HS-5 (cell line): ENCODE results near the gene MCTP1.
A peak's percentile ranks its signal among the peaks of the same experiment; 100 is the strongest.

ENCODE experiments used
- DNase-seq: peaks from one replicate; pipeline ENCODE4 v3.0.0-alpha.2; 2012; ENCODE audit warnings: low read depth

The MCTP1 gene

DNA sequence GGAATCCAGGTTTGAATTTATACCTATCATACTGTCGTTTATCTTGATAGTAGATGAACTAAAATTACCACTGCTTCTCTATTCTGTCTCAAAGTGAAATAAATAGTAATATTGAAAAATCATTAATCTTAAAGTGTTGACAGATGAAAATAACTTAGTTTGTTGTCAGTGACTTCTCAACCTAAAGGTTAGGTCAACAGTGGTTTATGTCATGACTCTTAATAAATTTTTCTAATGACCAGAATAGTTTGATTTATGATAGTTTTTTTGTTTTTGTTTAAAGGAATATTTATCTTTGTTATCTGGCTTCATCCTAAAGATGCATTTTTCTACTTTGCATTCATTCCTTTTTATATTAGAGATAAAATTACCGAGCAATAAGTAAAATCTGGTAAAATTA, 585.3 kb downstream of the MCTP1 start:
- no peak for DNase-seq

DNA sequence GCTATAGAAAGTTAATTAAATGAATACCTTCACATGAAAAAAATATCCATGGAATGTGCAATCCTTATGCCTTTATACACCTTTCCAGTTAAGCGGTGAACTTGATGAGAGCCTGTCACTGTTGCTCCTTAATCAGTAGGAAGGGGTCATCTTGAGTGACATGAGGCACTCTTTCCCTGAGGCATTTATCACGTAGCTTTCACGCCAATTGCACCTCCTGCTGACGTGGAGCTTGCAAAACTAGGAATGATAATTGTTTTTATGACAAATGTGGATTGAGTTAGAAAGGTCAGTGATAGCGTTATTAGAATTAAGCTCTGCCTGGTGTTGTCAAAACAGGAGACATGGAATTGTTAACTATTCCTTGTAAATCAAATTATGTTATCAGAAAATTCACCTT, 586.7 kb downstream of the MCTP1 start:
- DNase-seq, result no peak

DNA sequence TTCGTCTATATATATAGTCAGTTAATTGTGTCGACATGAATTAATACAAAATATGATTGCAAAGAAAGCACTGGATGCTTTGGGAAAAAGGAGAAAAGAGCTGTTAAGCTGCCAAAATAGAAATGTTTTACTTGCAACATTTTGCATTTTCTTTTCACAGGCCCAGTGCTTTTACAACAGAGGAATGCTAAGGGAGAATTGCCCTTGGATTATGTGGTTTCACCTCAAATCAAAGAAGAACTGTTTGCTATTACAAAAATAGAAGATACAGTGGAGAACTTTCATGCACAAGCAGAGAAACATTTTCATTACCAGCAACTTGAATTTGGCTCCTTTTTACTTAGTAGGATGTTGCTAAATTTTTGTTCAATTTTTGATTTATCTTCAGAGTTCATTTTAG, 590.2 kb downstream of the MCTP1 start:
- DNase-seq, result no peak

DNA sequence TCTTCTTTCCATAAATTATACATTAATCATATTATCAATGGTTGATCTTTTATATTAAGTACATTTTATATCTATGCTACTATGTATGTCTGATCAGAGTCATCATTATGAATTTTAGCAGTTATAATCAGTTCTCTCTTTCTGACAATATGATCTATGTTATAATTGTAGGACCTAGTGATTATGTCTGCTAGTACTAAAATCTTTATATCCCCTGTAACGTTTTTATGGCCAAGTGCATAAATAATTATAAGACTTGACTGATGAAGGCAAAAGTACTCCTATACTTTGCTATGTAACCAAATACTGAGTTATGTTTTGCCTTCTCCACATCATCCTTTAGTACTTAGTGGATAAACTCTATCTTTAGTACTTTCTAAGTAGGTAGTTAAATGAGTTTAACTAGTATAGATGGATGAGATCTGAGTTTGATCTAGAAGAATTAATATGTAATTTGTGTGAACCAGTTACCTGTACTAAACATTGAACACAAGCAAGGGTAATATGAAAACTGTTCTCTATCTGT, 591.0 kb downstream of the MCTP1 start:
- no peak for DNase-seq

DNA sequence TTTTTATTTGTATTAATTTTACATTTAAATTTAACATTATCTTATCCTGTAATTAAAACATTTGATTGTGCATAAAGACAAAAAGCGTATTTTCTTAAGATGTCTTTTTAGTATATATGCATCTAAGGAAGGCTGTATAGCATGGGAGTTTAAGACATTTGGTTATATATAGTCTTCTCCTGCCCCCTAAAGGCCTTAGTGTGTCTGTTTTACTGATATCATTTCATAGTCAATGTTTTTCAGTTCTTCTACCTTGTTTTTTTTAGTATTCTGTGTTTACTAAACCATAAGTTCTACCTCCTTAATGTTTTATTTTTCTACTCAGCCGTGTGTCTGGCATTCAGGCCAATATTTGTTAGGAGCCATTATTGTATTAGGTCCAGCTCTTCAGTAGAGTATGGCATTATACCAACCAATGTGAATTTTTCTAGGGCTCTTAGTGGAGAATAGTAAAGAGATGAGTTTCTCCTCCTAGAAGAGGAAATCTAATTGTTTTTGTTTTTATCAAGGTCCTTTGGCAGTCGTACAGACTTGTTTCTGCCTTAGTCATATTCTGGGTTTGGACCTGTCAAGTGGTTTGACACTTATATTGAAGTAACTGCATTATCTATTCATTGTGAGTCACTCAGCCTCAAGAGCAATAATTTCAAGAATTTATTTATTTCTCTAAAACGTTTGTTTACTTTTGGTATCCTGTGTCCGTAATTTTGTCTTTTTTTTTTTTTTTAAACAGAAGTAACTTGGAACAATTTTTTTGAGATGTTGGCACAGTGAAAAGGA, 591.7 kb downstream of the MCTP1 start:
- DNase-seq, result peak; percentile 89

DNA sequence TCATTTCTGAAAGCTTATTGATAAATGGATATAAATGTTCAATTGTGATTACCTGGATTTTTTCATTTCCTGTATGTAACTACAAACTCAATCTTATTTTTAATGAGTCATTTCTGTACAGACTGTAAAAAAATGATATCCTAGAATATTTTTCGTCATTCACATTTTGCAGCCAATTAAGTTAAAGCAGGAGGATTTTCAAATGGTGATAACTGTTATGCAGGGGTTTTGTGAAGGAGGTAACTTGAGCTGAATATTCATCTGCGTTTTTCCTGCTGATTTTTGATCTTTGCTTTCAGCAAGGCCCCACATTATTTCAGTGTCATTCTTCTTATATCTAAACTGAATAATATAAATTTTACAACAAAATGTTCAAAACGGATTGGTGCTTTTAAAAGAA, 592.3 kb downstream of the MCTP1 start:
- no peak for DNase-seq

DNA sequence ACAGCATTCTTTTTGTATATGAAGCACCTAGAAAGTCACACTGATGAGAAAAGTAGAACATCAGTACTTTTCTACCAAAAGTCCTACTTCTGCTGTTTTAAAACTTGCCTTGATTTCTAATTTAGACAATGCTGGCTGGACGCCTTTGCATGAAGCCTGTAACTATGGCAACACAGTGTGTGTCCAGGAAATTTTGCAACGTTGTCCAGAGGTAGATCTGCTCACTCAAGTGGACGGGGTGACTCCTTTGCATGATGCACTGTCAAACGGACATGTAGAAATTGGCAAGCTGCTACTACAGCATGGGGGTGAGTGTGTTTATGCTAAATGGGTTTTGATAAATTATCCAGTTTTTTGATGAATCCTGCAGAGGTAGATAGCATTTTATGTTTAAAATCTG, 592.9 kb downstream of the MCTP1 start:
- peak; percentile 49 for DNase-seq

DNA sequence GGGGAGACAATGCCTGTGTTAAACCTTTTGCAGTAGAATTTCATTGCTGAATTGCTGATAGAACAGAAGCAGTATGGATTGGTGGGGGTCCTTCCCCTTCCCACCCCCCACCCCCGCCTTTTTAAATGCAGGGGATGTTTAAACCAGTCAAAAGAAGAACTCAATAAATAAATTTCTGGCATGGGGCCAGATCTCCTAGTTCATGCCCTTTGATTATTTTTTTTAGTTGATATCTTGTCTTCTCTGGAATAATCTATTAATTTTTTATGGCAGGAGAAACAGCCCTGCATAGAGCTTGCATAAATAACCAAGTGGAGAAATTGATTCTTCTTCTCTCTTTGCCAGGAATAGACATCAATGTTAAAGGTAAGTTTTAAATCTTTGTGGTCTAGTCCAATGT, 593.6 kb downstream of the MCTP1 start:
- no peak for DNase-seq

DNA sequence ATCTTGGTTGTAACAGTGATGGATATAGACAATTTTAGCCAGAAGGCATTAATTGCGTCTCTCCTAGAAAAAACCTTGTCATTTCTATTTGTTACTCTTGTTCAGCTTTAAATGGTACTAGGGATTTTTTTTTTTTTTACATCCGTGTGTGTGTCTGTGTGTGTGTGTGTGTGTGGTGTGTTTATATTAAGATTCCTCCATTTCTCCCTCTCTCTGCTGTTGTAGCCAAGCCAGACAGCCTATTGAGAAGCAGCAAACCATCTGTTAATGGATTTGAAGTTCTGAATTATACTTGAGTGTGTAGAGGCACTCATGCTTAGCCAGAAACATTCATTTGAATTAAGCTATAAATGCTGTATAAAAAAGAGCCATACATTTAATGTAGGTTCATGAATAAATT, 594.1 kb downstream of the MCTP1 start:
- no peak for DNase-seq

DNA sequence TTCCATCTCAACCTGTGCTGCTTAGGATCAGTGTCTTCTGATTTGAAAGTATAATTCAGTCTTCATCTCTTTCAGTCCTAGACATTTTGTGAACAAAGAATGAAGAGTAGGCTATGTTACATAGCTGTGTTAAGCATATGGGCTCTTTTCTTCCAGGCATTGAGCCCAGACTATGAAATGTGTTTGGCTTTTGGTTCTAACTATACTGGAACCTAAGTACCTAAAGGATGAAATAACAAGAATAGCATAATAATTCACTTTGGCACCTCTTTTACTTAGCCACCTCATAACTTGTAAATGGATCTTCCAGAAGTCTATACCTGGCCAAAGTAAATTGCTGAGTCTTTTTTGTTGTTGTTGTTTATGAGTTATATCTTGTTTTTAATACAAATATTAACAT, 595.0 kb downstream of the MCTP1 start:
- DNase-seq, result no peak

DNA sequence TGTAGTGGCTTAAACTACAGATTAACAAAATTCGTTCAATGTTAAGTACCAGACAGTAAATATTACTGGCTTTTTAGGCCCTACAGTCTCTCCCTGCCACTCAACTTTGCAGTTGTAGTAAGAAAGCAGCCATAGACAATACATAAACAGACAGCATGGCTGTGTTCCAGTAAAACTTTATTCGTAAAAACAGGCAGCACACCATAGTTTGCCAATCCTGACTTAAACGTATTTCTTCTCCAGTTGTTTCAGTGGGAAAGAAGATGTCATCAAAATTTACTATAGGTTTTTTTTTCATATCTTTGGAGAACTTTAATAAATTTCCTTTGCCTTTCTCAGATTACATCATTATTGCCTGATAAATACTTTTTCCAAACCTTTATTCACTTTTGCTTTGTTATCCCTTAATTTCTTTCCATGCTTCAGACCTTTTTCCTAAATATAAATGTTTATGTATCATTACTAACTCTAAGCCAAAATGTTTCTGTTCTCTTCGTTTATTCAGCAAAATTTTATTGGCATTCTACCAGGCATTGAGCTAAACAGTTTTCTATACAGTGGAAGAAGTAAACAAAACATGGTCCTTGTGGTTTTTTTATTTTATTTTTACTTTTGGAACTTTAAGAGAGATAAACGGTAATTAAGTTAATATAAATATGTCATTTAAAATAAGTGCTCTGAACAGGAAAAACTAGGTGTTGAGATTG, 601.9 kb downstream of the MCTP1 start:
- no peak for DNase-seq

DNA sequence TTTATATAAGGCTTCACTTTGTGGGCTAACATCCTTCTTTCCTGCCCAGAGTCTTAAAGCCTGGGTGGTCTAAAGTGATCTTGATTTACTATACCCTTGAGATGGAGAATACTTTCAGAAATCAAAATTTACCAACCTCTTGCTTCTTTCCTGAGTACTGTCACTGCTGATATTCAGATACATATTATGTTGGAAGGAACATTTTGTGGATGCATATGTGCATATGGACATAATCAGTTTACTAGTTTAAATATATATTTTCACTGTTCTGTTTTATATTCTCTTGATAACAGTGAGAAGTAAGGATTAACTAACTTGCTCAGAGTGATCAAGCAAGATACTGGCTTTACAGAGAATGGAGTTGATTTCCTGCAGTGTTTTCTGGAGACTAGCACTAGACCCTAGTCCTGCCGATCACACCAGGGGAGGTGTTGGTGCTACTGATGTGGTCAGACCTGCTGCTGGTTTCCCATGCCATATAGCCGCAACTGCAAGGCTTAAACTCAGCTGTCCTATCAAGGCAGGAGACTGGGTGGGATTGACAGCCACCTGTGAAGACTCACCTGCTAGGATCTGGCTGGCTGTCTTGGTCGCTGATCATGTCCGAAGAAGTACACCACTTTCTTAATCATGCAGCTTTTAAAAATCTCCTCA, 608.8 kb downstream of the MCTP1 start:
- DNase-seq, result no peak

DNA sequence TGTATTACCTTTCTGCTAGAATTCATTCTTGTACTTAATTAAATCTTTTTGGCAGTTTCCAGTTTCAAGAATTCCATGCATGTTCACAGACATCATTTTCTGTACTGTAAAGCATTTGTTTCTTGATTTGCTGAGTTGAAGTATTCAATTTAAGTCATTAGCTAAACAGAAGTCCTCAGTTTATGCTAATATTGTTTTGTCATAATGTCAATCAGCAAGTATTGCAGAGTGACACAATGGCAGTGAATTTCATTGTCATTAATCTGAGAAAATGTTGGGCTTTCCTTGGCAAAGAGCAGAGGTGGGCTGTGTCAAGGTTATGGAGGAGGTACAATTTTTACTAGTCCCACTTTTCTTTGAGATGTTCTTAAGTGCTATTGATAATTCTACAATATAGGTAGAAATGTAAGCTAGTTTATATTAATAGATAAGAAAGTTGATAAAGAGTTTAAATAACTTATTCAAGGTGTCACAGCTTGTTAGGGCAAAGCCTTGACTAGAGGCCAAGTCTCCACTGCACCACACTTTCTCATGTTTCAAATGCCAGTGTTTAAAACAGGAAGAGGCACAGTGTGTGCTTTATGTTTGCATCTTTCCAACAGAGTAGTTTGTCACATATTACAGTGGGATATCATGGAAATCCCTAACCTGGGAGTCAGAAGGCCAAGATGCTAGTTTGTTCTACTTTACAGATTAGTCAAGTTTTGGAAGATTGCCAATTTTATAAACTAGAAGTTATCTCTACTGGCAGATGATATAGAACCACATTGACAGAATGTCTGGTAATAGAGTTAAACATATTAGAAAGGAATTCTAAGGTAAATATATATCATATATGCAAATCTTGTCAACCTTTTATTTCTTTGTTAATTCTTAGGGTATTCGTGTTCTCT, 610.2 kb downstream of the MCTP1 start:
- no peak for DNase-seq

DNA sequence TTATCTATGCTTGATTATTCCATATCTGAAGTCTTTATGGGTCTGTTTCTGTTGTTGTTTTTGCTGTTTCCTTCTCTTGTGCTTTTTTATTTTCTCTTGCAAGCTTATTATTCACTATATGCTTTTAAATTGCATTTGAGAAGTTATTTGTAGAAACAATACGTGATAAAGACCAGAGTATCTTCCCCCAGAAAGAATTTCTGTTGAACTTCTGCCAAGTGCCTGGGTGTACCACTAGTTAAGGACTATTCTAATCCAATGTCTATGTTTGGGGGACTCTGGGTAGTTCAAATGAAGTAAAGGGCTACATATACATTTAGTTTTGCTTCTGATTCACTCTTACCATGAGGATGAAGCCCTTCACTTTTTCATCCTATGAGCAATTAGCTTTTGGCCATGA, 612.1 kb downstream of the MCTP1 start:
- no peak for DNase-seq

DNA sequence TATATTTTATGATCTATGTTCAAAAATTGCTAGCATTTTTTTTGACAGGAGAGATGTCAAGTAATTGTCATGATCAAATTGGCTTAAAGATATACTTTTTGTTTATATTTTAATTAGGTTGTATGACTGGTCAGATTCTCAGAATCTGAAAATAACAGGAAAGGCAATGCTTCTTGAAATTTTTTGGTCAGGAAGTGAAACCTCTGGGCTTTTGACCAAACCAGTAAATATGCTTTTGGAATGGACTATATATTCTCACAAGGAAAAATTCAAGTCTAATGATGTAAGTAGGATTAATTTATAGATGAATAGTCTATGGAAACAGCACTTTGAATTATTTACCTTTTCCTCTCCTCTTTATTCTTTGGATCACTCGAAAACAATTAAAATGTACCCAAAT, 614.2 kb downstream of the MCTP1 start:
- no peak for DNase-seq

DNA sequence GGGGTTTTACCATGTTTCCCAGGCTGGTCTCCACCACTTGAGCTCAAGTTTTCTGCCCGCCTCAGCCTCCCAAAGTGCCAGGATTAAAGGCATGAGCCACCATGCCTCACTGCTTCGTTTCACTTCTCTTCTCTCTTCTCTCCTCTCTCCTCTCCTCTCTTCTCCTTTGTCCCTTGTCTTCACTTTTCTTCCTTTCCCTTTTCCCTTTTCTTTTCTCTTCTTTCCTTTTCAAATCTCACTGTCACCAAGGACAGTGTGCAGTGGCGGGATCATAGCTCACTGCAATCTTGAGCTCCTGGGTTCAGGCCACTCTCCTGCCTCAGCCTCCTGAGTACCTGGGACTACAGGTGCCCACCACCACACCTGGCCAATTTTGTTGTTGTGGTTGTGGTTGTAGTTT, 617.0 kb downstream of the MCTP1 start:
- DNase-seq, result no peak

DNA sequence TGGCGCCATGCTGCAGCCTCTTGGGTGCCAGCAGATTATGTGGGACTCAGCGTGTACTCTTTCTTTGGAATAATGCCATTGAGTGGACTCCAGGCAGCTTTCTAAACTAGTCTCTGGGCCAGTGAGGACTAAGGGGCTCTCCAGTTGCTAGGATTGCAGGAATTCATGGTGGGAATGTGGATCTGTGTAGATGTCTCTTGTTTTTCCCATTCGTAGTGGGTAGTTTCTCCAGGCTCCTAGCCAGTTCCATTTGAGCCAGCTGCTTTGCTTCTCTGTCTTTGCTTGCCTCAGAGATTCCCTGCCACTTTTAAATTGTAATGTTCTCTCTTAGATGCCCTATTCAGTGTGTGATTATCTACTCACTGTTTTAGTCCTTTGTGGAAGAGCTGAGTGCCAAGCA, 623.8 kb downstream of the MCTP1 start:
- no peak for DNase-seq

DNA sequence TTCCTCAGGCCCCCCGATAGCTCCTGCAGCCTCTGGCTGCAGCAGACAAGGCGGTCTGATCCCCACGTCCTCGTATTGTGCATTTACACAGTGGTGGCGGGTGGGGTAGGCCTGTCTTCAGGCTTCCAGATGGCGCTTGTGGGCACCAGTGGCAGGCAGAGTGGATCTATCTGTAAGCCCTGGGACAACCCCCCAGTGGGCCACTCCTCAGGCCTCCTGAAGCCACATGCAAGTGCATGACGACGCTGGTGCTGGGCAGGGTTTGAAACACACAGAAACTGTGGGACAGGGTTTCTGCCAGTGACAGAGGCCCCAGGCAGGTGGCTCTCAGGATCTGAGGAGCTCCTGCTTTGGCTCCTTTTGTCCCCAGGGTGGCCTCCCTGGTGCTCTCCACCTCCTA, 624.4 kb downstream of the MCTP1 start:
- DNase-seq, result no peak

DNA sequence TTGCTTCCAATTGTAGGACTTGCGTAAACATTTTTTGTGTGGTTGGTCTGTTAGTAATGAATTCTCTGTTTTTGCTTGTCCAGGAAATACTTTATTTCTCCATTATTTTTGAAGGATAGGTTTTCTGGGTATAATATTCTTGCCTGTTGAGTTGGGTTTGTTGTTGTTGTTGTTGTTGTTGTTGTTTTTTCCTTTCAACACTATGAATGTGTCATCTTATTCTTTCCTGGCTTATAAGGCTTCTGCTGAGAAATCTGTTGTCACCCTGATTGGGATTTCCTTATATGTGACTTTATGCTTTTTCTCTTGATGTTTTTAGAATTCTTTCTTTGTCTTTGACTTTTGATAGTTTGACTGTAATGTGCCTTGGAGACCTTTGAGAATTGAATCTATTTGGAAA, 626.6 kb downstream of the MCTP1 start:
- DNase-seq, result no peak
